Panc1 (cell line): ENCODE measurements around the gene SMC3.

Experiments
- CTCF ChIP-seq: fragments of 450-650 bp; IDR thresholded peaks from 2 replicates; pipeline ENCODE4 v1.5.1; 2017; ENCODE audit warnings: mild to moderate bottlenecking
- POLR2AphosphoS5 ChIP-seq: IDR thresholded peaks from 2 replicates; pipeline ENCODE4 v1.6.1; 2012; ENCODE audit warnings: mild to moderate bottlenecking, low read depth, low read length, moderate library complexity

- TF ChIP-seq POLR2AphosphoS5 (no peak), CTCF (no peak)
These were observed 22.4 kb upstream of the SMC3 start for GRCh38 chr10:110544958-110545537.
